MCF 10A (cell line): Measurements from ENCODE around the gene LTBP2. TPM values are rescaled to one million over a fixed set of nuclear protein-coding genes. Genes with fewer than 3 reads are reported as not detected.

Experiments
- BruUV-seq: library from RNA; stranded (reverse); fragments of 400-500 nt; replicated peaks from 2 replicates; lab custom pipeline; 2021; lab: Mats Ljungman, UMichigan
- CTCF ChIA-PET: fragments of 300-600 bp; sonication (Branson Sonifier 250); formaldehyde crosslinking; extraction: SDS; loops from one replicate; lab custom pipeline; 2021; ENCODE audit warnings: antibody characterized with exemption, inconsistent platforms; lab: Yijun Ruan, JAX
- POLR2A ChIA-PET: fragments of 300-600, 350-650 bp; sonication (Branson Sonifier 250); formaldehyde crosslinking; extraction: SDS; loops from one replicate; lab custom pipeline; 2020; ENCODE audit warnings: antibody characterized with exemption, inconsistent platforms; lab: Yijun Ruan, JAX
- DNase-seq: peaks from one replicate; pipeline ENCODE4 v3.0.0-alpha.2; 2018; ENCODE audit not compliant: unreplicated experiment
- H3K27ac Mint-ChIP-seq: one replicate; pipeline ENCODE4 v1.8.0; 2022; ENCODE audit warnings: mild to moderate bottlenecking, low read depth, mixed read lengths; ENCODE audit not compliant: unreplicated experiment
- H3K27me3 Mint-ChIP-seq: one replicate; pipeline ENCODE4 v1.8.0; 2022; ENCODE audit warnings: mixed read lengths; ENCODE audit not compliant: insufficient read depth, unreplicated experiment
- H3K36me3 Mint-ChIP-seq: one replicate; pipeline ENCODE4 v1.8.0; 2022; ENCODE audit warnings: mild to moderate bottlenecking, moderate library complexity, mixed read lengths; ENCODE audit not compliant: insufficient read depth, unreplicated experiment
- H3K4me1 Mint-ChIP-seq: one replicate; pipeline ENCODE4 v1.8.0; 2022; ENCODE audit warnings: mixed read lengths; ENCODE audit not compliant: insufficient read depth, unreplicated experiment
- H3K4me3 Mint-ChIP-seq: one replicate; pipeline ENCODE4 v1.8.0; 2022; ENCODE audit warnings: mild to moderate bottlenecking, moderate library complexity, mixed read lengths; ENCODE audit not compliant: unreplicated experiment
- H3K9me3 Mint-ChIP-seq: one replicate; pipeline ENCODE4 v1.8.0; 2022; ENCODE audit warnings: mixed read lengths; ENCODE audit not compliant: unreplicated experiment
- CTCF ChIP-seq: fragments of 200-600 bp; IDR thresholded peaks from one replicate; pipeline ENCODE4 v1.8.0; 2022; ENCODE audit warnings: antibody characterized with exemption, mild to moderate bottlenecking; ENCODE audit not compliant: unreplicated experiment
- intact Hi-C: fragments of 100-400 bp; cut with micrococcal nuclease; formaldehyde crosslinking; loops from 2 replicates; pipeline ENCODE4 v1.14.1; 2022
- total RNA-seq: library from RNA; stranded (reverse); gene quantifications from 2 replicates; pipeline ENCODE4 v1.2.3, GENCODE V29; 2022

Gene LTBP2
- total RNA-seq, 1 experiment from 2014 or later, result 16.8 TPM

GRCh38 chr14:74511966-74512830, 99.8 kb downstream of the LTBP2 start:
- Mint-ChIP-seq H3K27ac (no peak overlapping the region), H3K9me3 (no peaks in the 10 kb centered on the region), H3K4me3 (no peak overlapping the region), H3K36me3 (peaks cover 14% of the 10 kb centered on the region), H3K4me1 (peaks cover 9% of the 10 kb centered on the region), H3K27me3 (no peaks in the 10 kb centered on the region)
- DNase-seq, result no peak
- intact Hi-C loops, result no loop called here
- BruUV-seq, result no TSS peak
- ChIA-PET CTCF (interaction anchor here (0.7 to 2.4 kb wide), 5 partner anchors 9 to 60 kb away, joined by 3 to 5 read pairs (median 3); no protein-coding TSS in a partner anchor), POLR2A (no interaction called here)
- no peak for TF ChIP-seq CTCF

- intact Hi-C loops, result no loop called here
- TF ChIP-seq CTCF, result no peak
- Mint-ChIP-seq H3K9me3 (no peaks in the 10 kb centered on the region), H3K27ac (peak overlapping the region; percentile 63), H3K36me3 (peaks cover 26% of the 10 kb centered on the region), H3K27me3 (no peaks in the 10 kb centered on the region), H3K4me3 (no peak overlapping the region), H3K4me1 (peaks cover 9% of the 10 kb centered on the region)
- ChIA-PET POLR2A (interaction anchor here (0.7 kb wide), 1 partner anchor 8 kb away, joined by 4 read pairs; no protein-coding TSS in a partner anchor), CTCF (interaction anchor here (0.7 to 2.4 kb wide), 4 partner anchors 8 to 52 kb away, joined by 3 to 5 read pairs (median 4); no protein-coding TSS in a partner anchor)
- no TSS peak for BruUV-seq
- no peak for DNase-seq
These were observed 101.1 kb downstream of the LTBP2 start for GRCh38 chr14:74510959-74511409.

- peaks cover 9% of the 10 kb centered on the region for H3K4me1 Mint-ChIP-seq
- H3K36me3 Mint-ChIP-seq, result peaks cover 29% of the 10 kb centered on the region
- no peaks in the 10 kb centered on the region for H3K27me3 Mint-ChIP-seq
- no peak for TF ChIP-seq CTCF
- POLR2A ChIA-PET, result interaction anchor here (0.7 kb wide), 1 partner anchor 8 kb away, joined by 4 read pairs; no protein-coding TSS in a partner anchor
- BruUV-seq, result no TSS peak
- H3K27ac Mint-ChIP-seq, result peak overlapping the region; percentile 63
- intact Hi-C loops, result no loop called here
- H3K4me3 Mint-ChIP-seq, result no peak overlapping the region
- H3K9me3 Mint-ChIP-seq, result no peaks in the 10 kb centered on the region
- DNase-seq, result no peak
- CTCF ChIA-PET, result interaction anchor here (0.6 to 2.4 kb wide), 3 partner anchors 7 to 153 kb away, joined by 3 to 5 read pairs (median 3); no protein-coding TSS in a partner anchor
These were observed 101.7 kb downstream of the LTBP2 start for GRCh38 chr14:74510223-74510931.
